Stomach (tissue), 9 donors: Measurements from ENCODE around the gene H2BK1. TPM values are rescaled to one million over a fixed set of nuclear protein-coding genes. Genes with fewer than 3 reads are reported as not detected.

Experiments used
- DNase-seq, 2 donors: peaks; one replicate each; pipeline versions ENCODE4 v3.0.0 to v3.0.0-alpha.2; 2013 to 2019
- H3K27ac ChIP-seq, 5 donors: fragments of 200-600 bp in 4 of 5; sonication (generic) in 4 of 5; one replicate each; pipeline ENCODE4 v1.5.1; 2013 to 2019; ENCODE audit warnings: mild to moderate bottlenecking in 1 of 5, moderate library complexity in 1 of 5
- H3K27me3 ChIP-seq, 3 donors: fragments of 200-600 bp; sonication (generic); one replicate each; pipeline ENCODE4 v1.5.1; 2017 to 2019; ENCODE audit warnings: mixed run types in 1 of 3
- H3K36me3 ChIP-seq, 4 donors: fragments of 200-600 bp; sonication (generic); 1 replicate in 3 of 4; 2 replicates in 1 of 4; pipeline ENCODE4 v1.5.1; 2016 to 2019
- H3K4me1 ChIP-seq, 4 donors: fragments of 200-600 bp; sonication (generic); one replicate each; pipeline ENCODE4 v1.5.1; 2016 to 2019
- H3K4me3 ChIP-seq, 4 donors: fragments of 200-600 bp; sonication (generic) in 3 of 4; one replicate each; pipeline ENCODE4 v1.5.1; 2016 to 2019; ENCODE audit warnings: mild to moderate bottlenecking in 1 of 4
- H3K9me3 ChIP-seq, 4 donors: fragments of 200-600 bp; sonication (generic); one replicate each; pipeline ENCODE4 v1.5.1; 2016 to 2019
- CTCF ChIP-seq, 7 experiments: fragments of 450-650 bp in 4 of 7; fragments of 200-600 bp in 3 of 7; sonication (generic) in 3 of 7; IDR thresholded peaks; one replicate each; pipeline ENCODE4 v1.5.1; 2016 to 2019; ENCODE audit warnings: antibody characterized with exemption in 7 of 7, control low read depth in 2 of 7, mild to moderate bottlenecking in 1 of 7
- EP300 ChIP-seq: sonication (generic); formaldehyde crosslinking; IDR thresholded peaks from one replicate; pipeline ENCODE4 v1.6.1; 2017; ENCODE audit warnings: antibody characterized with exemption
- POLR2A ChIP-seq, 4 donors: fragments of 450-650 bp; IDR thresholded peaks; one replicate each; pipeline ENCODE4 v1.6.1; 2016; ENCODE audit warnings: antibody characterized with exemption in 4 of 4, control low read depth in 2 of 4, mild to moderate bottlenecking in 1 of 4, moderate library complexity in 1 of 4
- POLR2AphosphoS5 ChIP-seq, 3 donors: sonication (generic); formaldehyde crosslinking; IDR thresholded peaks; one replicate each; pipeline ENCODE4 v1.6.1; 2016; ENCODE audit warnings: antibody characterized with exemption in 3 of 3
- WGBS, 5 donors: extraction: QIAGEN DNeasy Blood & Tissue Kit in 3 of 5; methylation state at CpG; one replicate each; pipeline versions ENCODE4 v1.1.5 to v1.1.7; 2013 to 2018; 5-methylcytosine and 5-hydroxymethylcytosine counted together
- intact Hi-C: fragments of 100-400 bp; cut with DNase I; formaldehyde crosslinking; loops from one replicate; pipeline ENCODE4 v1.15.1; 2023; ENCODE audit warnings: low total_unique reads
- polyA plus RNA-seq, 3 donors: library from polyadenylated mRNA; stranded (reverse); fragments of 200-250 nt; gene quantifications; one replicate each; pipeline ENCODE4 v1.2.3, GENCODE V29; 2013
- total RNA-seq, 5 donors: library from RNA; depleted of rRNA; stranded (reverse); fragments of >200 nt; gene quantifications; one replicate each; pipeline versions ENCODE4 v1.1.0 to v1.2.3, GENCODE V29; 2014 to 2016
- donor health status: healthy with polysubstance abuse.
- donor health status: Bipolar disorder and iron deficiency.
- donor health status: healthy.

Gene H2BK1
- total and polyA plus RNA-seq, 8 donors: not detected

- H3K4me3 ChIP-seq: peak overlapping the region; percentile 50 to 66 (median 60)
- H3K9me3 ChIP-seq: no peaks in the 10 kb centered on the region
- WGBS, 5 donors: 2 to 6% (median 4%) methylated on average over 21 to 79 of the region's 79 CpGs
- intact Hi-C loops: no loop called here
- H3K4me1 ChIP-seq: peaks cover 50 to 59% (median 56%) of the 10 kb centered on the region in 4 donors
- H3K36me3 ChIP-seq: no peaks in the 10 kb centered on the region
- TF ChIP-seq EP300: no peak
- peak in 1 of 3 donors; percentile 35 for TF ChIP-seq POLR2AphosphoS5 (IDR thresholded peaks at IDR 0.05)
- H3K27me3 ChIP-seq: peaks cover 0 to 44% (median 6%) of the 10 kb centered on the region in 3 donors
- DNase-seq: peak; percentile 70 to 94
- peak overlapping the region; percentile 83 to 93 (median 86) for H3K27ac ChIP-seq
Measured at GRCh38 chr7:151251689-151252560, 41.6 kb upstream of the H2BK1 start.

- Histone ChIP-seq H3K27ac (peak overlapping the region; percentile 77 to 93 (median 86)), H3K36me3 (no peaks in the 10 kb centered on the region), H3K4me1 (peaks cover 56 to 65% (median 60%) of the 10 kb centered on the region in 4 donors), H3K9me3 (no peaks in the 10 kb centered on the region), H3K27me3 (peaks cover 0 to 44% (median 7%) of the 10 kb centered on the region in 3 donors), H3K4me3 (peak overlapping the region; percentile 50 to 66 (median 60))
- TF ChIP-seq CTCF (IDR thresholded peaks at IDR 0.05) (no peak), POLR2AphosphoS5 (IDR thresholded peaks at IDR 0.05) (no peak), EP300 (no peak), POLR2A (IDR thresholded peaks at IDR 0.05) (no peak)
- 2 to 20% (median 5%) methylated on average over 1 to 19 of the region's 19 CpGs for WGBS, 5 donors
- intact Hi-C loops: no loop called here
- DNase-seq: peak in 1 of 2 donors; percentile 72
Measured at GRCh38 chr7:151251328-151251688, 41.0 kb upstream of the H2BK1 start.

DNA sequence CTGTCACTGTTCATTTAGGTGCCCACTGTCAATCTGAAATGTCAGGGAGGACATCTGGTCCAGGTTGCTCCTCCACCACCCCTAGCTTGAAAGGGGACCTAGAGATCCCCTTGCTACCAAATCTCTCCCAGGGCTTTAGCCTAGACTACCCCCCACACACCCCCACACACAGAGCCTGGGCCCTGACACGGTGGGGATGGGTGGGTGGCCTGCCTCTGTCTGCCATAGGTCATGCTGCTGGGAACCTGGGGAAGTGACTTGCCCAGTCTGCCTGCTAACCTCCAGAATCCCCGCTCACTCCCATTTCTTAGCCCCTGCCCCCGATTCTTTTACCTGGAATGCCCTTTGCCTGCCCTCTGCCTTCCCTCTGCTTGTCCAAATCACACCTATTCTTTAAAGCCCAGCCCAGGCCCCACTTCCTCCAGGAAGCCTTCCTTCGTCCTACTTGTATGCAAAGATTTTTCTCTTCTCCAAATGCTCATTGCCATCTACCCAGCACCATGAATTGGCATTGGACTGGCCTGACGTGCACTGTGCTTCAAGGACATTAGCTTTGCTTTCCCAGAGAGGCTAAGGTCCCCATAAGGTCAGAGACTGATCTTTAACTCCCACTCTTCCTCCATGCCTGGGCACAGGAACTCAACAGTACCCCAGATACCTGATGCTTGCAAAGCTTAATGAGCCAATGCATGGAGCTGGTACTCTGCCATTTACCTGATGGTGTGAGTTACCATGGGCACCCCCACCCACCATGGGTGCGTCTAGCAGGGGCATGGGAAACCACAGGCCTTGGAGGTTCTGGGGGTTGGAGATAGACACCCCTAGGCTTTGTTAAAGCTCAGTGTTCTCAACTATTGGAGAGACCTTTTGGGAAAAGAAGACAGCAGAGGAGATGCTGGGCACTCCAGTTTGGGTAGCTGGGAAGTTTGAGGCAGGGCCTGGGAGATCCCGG, 40.2 kb upstream of the H2BK1 start:
- WGBS, 5 donors: 53 to 57% (median 55%) methylated on average over 7 of the region's 7 CpGs
- Histone ChIP-seq H3K4me3 (peak overlapping the region; percentile 50 to 66 (median 60)), H3K36me3 (no peaks in the 10 kb centered on the region), H3K27me3 (peaks cover 0 to 52% (median 13%) of the 10 kb centered on the region in 3 donors), H3K27ac (peak overlapping the region; percentile 88 to 94 (median 92)), H3K9me3 (no peaks in the 10 kb centered on the region), H3K4me1 (peaks cover 60 to 73% (median 69%) of the 10 kb centered on the region in 4 donors)
- intact Hi-C loops: no loop called here
- no peak for TF ChIP-seq POLR2AphosphoS5 (IDR thresholded peaks at IDR 0.05)
- TF ChIP-seq CTCF (IDR thresholded peaks at IDR 0.05): peak in 1 of 7 experiments; percentile 8
- no peak for DNase-seq

DNA sequence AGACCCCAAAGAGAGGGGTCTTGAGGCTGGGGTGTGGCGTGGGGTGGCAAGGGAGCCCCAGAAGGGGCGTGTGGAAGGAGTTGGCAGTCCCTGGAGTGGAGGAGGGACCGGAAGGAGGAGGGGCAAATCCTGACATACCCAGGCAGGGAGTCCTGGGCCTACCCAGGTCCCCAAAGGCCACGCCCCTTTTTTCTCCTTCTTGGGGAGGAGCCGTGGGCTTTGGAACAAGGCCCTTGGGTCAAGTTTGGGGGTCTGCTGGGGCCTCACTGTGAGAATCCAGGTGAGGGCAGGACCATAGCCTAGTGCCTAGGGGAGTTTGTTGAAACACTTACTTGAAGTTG, 39.4 kb upstream of the H2BK1 start:
- Histone ChIP-seq H3K27ac (peak overlapping the region; percentile 88 to 94 (median 92)), H3K9me3 (no peaks in the 10 kb centered on the region), H3K27me3 (peaks cover 0 to 60% (median 21%) of the 10 kb centered on the region in 3 donors), H3K4me1 (peaks cover 68 to 81% (median 76%) of the 10 kb centered on the region in 4 donors), H3K36me3 (no peaks in the 10 kb centered on the region), H3K4me3 (peak overlapping the region; percentile 60 to 69 (median 66))
- WGBS, 5 donors: 5 to 20% (median 13%) methylated on average over 5 of the region's 5 CpGs
- DNase-seq: peak; percentile 72 to 86
- intact Hi-C loops: loop anchor here (10.0 kb wide), 1 partner anchor 55 kb away; no protein-coding TSS in a partner anchor
- TF ChIP-seq POLR2A (IDR thresholded peaks at IDR 0.05) (no peak), EP300 (no peak), POLR2AphosphoS5 (IDR thresholded peaks at IDR 0.05) (no peak), CTCF (IDR thresholded peaks at IDR 0.05) (no peak)
